ENCODE measurements around the gene PRODH. TPM values are rescaled to one million over a fixed set of nuclear protein-coding genes. Genes with fewer than 3 reads are reported as not detected.
"Not testable (repeated sequence)": the region's sequence is repeated elsewhere in the genome, so short reads cannot be mapped to it uniquely, and the experiment has no call there.

The PRODH gene
- total RNA-seq, 1 experiment from 2014 or later = 0.18 TPM

GRCh38 chr22:18961201-18961600 lies 25.1 kb upstream of the PRODH start:
- not testable (repeated sequence) for H3K27ac ChIP-seq; H3K9me3 ChIP-seq (replicated peaks); H3K4me3 ChIP-seq; DNase-seq; H3K27me3 ChIP-seq; H3K4me1 ChIP-seq; H3K36me3 ChIP-seq

GRCh38 chr22:18960166-18960820 lies 24.2 kb upstream of the PRODH start:
- not testable (repeated sequence) for H3K27me3 ChIP-seq; H3K9me3 ChIP-seq (replicated peaks); H3K27ac ChIP-seq; H3K4me1 ChIP-seq; H3K4me3 ChIP-seq; H3K36me3 ChIP-seq; DNase-seq

GRCh38 chr22:18959741-18960140 lies 23.6 kb upstream of the PRODH start:
- H3K27ac ChIP-seq; H3K4me3 ChIP-seq; DNase-seq; H3K36me3 ChIP-seq; H3K9me3 ChIP-seq (replicated peaks); H3K27me3 ChIP-seq; H3K4me1 ChIP-seq: not testable (repeated sequence)

- H3K4me3 ChIP-seq; H3K4me1 ChIP-seq; H3K9me3 ChIP-seq (replicated peaks); DNase-seq; H3K36me3 ChIP-seq; H3K27ac ChIP-seq; H3K27me3 ChIP-seq: not testable (repeated sequence)
Measured at GRCh38 chr22:18959266-18959665, 23.2 kb upstream of the PRODH start.

GRCh38 chr22:18958738-18959137 lies 22.6 kb upstream of the PRODH start:
- not testable (repeated sequence) for H3K4me1 ChIP-seq; H3K36me3 ChIP-seq; H3K4me3 ChIP-seq; H3K27ac ChIP-seq; H3K9me3 ChIP-seq (replicated peaks); H3K27me3 ChIP-seq
- peak; percentile 25 to 29 for DNase-seq

- H3K4me1 ChIP-seq; H3K4me3 ChIP-seq; DNase-seq; H3K27me3 ChIP-seq; H3K9me3 ChIP-seq (replicated peaks); H3K27ac ChIP-seq; H3K36me3 ChIP-seq: not testable (repeated sequence)
Measured at GRCh38 chr22:18958321-18958705, 22.2 kb upstream of the PRODH start.

- H3K4me1 ChIP-seq; H3K9me3 ChIP-seq (replicated peaks); H3K27me3 ChIP-seq; H3K4me3 ChIP-seq; H3K27ac ChIP-seq; DNase-seq; H3K36me3 ChIP-seq: not testable (repeated sequence)
Measured at GRCh38 chr22:18957621-18958320, 21.7 kb upstream of the PRODH start.

- H3K4me3 ChIP-seq; H3K9me3 ChIP-seq (replicated peaks); H3K27me3 ChIP-seq; H3K36me3 ChIP-seq; H3K4me1 ChIP-seq; H3K27ac ChIP-seq; DNase-seq: not testable (repeated sequence)
Measured at GRCh38 chr22:18956956-18957355, 20.9 kb upstream of the PRODH start.

GRCh38 chr22:18956121-18956895 lies 20.2 kb upstream of the PRODH start:
- not testable (repeated sequence) for DNase-seq; H3K9me3 ChIP-seq (replicated peaks); H3K27ac ChIP-seq; H3K27me3 ChIP-seq; H3K4me3 ChIP-seq; H3K4me1 ChIP-seq; H3K36me3 ChIP-seq

GRCh38 chr22:18955696-18956095 lies 19.6 kb upstream of the PRODH start:
- no peaks in the 10 kb centered on the region for H3K9me3 ChIP-seq (replicated peaks)
- H3K4me1 ChIP-seq = no peaks in the 10 kb centered on the region
- no peaks in the 10 kb centered on the region for H3K27me3 ChIP-seq
- H3K4me3 ChIP-seq = no peak overlapping the region
- no peaks in the 10 kb centered on the region for H3K36me3 ChIP-seq
- no peak overlapping the region for H3K27ac ChIP-seq
- no peak for DNase-seq

- no peak for DNase-seq
- Histone ChIP-seq H3K36me3 (no peaks in the 10 kb centered on the region), H3K4me3 (no peak overlapping the region), H3K27me3 (no peaks in the 10 kb centered on the region), H3K9me3 (replicated peaks) (no peaks in the 10 kb centered on the region), H3K27ac (no peak overlapping the region), H3K4me1 (no peaks in the 10 kb centered on the region)
Measured at GRCh38 chr22:18954990-18955571, 19.0 kb upstream of the PRODH start.

- H3K36me3 ChIP-seq; H3K4me3 ChIP-seq; H3K27ac ChIP-seq; H3K9me3 ChIP-seq (replicated peaks); H3K27me3 ChIP-seq; H3K4me1 ChIP-seq: not testable (repeated sequence)
- DNase-seq = peak; percentile 58 to 74
Measured at GRCh38 chr22:18954303-18954989, 18.4 kb upstream of the PRODH start.

- not testable (repeated sequence) for H3K36me3 ChIP-seq; H3K4me3 ChIP-seq; H3K27ac ChIP-seq; H3K9me3 ChIP-seq (replicated peaks); H3K27me3 ChIP-seq; H3K4me1 ChIP-seq
- DNase-seq = peak in 1 of 2 experiments; percentile 13
Measured at GRCh38 chr22:18953128-18953527, 17.0 kb upstream of the PRODH start.

GRCh38 chr22:18952022-18952421 lies 15.9 kb upstream of the PRODH start:
- H3K27me3 ChIP-seq = no peaks in the 10 kb centered on the region
- H3K4me3 ChIP-seq = no peak overlapping the region
- H3K9me3 ChIP-seq (replicated peaks) = no peaks in the 10 kb centered on the region
- no peaks in the 10 kb centered on the region for H3K36me3 ChIP-seq
- H3K4me1 ChIP-seq = no peaks in the 10 kb centered on the region
- DNase-seq = no peak
- no peak overlapping the region for H3K27ac ChIP-seq

- no peaks in the 10 kb centered on the region for H3K27me3 ChIP-seq
- H3K4me1 ChIP-seq = no peaks in the 10 kb centered on the region
- no peaks in the 10 kb centered on the region for H3K9me3 ChIP-seq (replicated peaks)
- no peak overlapping the region for H3K4me3 ChIP-seq
- H3K36me3 ChIP-seq = no peaks in the 10 kb centered on the region
- H3K27ac ChIP-seq = no peak overlapping the region
- no peak for DNase-seq
Measured at GRCh38 chr22:18950141-18950540, 14.0 kb upstream of the PRODH start.

All from SJCRH30 (cell line).